Left cardiac atrium (tissue), 2 donors: ENCODE data around the gene C6orf120. TPM values are rescaled to one million over a fixed set of nuclear protein-coding genes. Genes with fewer than 3 reads are reported as not detected.

Source experiments
- total RNA-seq, 2 donors: library from RNA; stranded (reverse); fragmentation: NEBNext Ultra II Directional; extraction: Animal tissue kit (Norgen Biotek cat#: 25700); gene quantifications; one replicate each; pipeline ENCODE4 v1.2.1, GENCODE V29; 2021
- donor health status: DM: no; HTN: yes; CAD: no; lungs with severe emphysema.
- donor health status: DM: yes; HTN: yes; CAD: no.

Gene C6orf120
- total RNA-seq, 2 donors from 2014 or later = 17.8 to 18.6 TPM

Other genes with a start within 250 kb of the C6orf120 start
- gene WDR27, start 97 bp upstream of the C6orf120 start, total RNA-seq = 10 to 100 TPM; 12.3 to 12.9 TPM
- 10 to 100 TPM; 49.7 to 59.0 TPM for gene PHF10, start 22.4 kb downstream of the C6orf120 start, total RNA-seq
- 1 to 10 TPM in 1 of 2 donors, under 1 TPM in 1; 0.59 to 1.1 TPM for gene DYNLT2, start 49.4 kb downstream of the C6orf120 start, total RNA-seq
- gene ERMARD, start 49.5 kb downstream of the C6orf120 start, total RNA-seq = 10 to 100 TPM; 10.5 to 11.3 TPM